T-helper 1 cell treated with Interleukin-12 subunit alpha and Interleukin-12 subunit beta and Interleukin-4 antibody, amounts not matched to agents 30 μg/mL and 1 μg/mL, for 36 hours (primary cell): ENCODE results near the gene IFITM5.
A peak's percentile ranks its signal among the peaks of the same experiment; 100 is the strongest.
"Not testable (repeated sequence)": the region's sequence is repeated elsewhere in the genome, so short reads cannot be mapped to it uniquely, and the experiment has no call there.

Source experiments
- H3K27ac Mint-ChIP-seq: one replicate; pipeline ENCODE4 v1.8.0; 2021; ENCODE audit warnings: mild to moderate bottlenecking, mixed read lengths
- H3K27me3 Mint-ChIP-seq: one replicate; pipeline ENCODE4 v1.8.0; 2021; ENCODE audit warnings: low read depth, mixed read lengths
- H3K36me3 Mint-ChIP-seq: one replicate; pipeline ENCODE4 v1.8.0; 2021; ENCODE audit warnings: low read depth, mixed read lengths
- H3K4me1 Mint-ChIP-seq: one replicate; pipeline ENCODE4 v1.8.0; 2021; ENCODE audit warnings: low read depth, mixed read lengths
- H3K4me3 Mint-ChIP-seq: one replicate; pipeline ENCODE4 v1.8.0; 2021; ENCODE audit warnings: mild to moderate bottlenecking, moderate library complexity, mixed read lengths
- H3K9me3 Mint-ChIP-seq: one replicate; pipeline ENCODE4 v1.8.0; 2021; ENCODE audit warnings: mixed read lengths

Gene IFITM5

GRCh38 chr11:288478-289397 lies 10.6 kb downstream of the IFITM5 start, which contains the start of gene PGGHG:
Gene PGGHG (plus strand): TSS chr11:289126. CDS start chr11:289817, 691 bp downstream.
- Mint-ChIP-seq H3K4me3 (peak within 1 kb of the TSS; percentile 98), H3K27ac (peak within 1 kb of the TSS; percentile 97), H3K9me3 (no peaks in the 10 kb centered on the region), H3K27me3 (peaks cover 9% of the 10 kb centered on the region), H3K4me1 (peaks cover 21% of the 10 kb centered on the region), H3K36me3 (peaks cover 16% of the 10 kb centered on the region)

DNA sequence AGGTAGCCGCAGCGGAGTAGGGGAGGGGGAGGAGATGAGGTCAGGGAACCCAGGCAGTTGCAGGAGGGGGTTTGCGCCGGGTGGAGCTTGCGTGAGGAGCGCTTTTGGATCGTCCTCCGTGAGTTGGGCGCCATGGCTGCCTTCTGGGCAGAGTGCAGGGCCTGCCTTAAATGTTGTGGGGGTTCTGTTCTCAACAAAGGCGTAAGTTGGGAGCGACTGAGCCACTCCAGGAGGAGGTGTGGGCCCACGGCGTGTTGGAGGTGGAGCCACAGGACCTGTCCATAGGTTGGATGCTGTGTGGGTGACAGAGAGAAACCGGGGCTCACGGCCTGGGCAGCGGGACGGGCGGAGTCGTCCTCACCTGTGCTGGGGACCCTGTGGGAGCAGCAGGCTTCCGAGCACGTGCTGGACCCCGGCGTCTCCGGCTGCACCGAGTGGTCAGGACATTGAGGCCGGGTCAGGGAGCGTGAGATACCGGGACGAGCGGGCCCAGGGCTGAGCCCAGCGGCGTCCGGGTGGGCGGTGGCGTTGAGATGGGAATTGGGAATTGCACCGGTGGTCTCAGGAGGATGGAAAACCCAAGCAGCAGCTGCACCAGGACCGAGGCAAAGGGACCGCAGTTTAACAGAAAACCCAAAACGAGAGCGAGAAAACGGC lies 11.4 kb downstream of the IFITM5 start:
- Mint-ChIP-seq H3K27me3 (peaks cover 11% of the 10 kb centered on the region), H3K27ac (peak overlapping the region; percentile 97), H3K4me3 (peak overlapping the region; percentile 98), H3K9me3 (no peaks in the 10 kb centered on the region), H3K36me3 (peaks cover 21% of the 10 kb centered on the region), H3K4me1 (peaks cover 26% of the 10 kb centered on the region)

DNA sequence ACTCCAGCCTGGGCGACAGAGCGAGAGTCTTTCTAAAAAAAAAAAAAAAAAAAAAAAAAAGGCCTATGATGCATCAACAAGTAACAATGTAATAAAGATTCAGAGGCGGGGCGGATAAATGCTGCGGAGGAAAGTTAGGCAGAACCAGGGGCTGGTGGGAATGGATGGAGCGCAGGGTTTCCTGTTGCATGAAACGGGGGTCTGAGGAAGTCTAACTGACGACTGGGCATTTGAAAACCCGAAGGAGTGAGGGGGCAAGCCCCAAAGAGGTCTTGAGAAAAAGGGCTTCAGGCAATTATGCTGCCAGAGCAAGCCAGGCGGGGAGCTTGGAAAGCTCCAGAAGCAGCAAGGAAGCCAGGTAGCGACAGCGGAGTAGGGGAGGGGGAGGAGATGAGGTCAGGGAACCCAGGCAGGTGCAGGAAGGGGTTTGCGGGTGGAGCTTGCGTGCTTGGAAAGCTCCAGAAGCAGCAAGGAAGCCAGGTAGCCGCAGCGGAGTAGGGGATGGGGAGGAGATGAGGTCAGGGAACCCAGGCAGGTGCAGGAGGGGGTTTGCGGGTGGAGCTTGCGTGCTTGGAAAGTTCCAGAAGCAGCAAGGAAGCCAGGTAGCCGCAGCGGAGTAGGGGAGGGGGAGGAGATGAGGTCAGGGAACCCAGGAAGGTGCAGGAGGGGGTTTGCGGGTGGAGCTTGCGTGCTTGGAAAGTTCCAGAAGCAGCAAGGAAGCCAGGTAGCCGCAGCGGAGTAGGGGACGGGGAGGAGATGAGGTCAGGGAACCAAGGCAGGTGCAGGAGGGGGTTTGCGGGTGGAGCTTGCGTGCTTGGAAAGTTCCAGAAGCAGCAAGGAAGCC lies 12.1 kb downstream of the IFITM5 start:
- Mint-ChIP-seq H3K4me1 (peaks cover 34% of the 10 kb centered on the region), H3K27ac (peak overlapping the region; percentile 97)

DNA sequence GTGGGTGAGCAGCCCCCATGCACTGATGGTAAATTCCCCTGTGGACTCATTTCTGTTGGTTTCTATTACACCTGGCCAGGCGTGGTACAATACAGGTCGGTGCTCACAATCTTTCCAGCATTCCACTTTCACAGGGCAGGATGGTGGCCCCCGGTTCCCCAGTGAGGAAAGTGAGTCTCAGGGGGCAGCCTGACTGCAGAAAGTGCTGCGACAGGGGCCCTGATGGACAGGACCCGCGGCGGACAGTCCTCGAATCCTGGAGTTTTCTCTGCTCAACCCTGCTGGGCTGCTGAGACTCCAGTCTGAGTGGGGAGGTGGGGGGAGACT lies 13.5 kb downstream of the IFITM5 start:
- Mint-ChIP-seq H3K9me3 (no peaks in the 10 kb centered on the region), H3K36me3 (peaks cover 31% of the 10 kb centered on the region), H3K27ac (no peak overlapping the region), H3K4me3 (no peak overlapping the region), H3K27me3 (peaks cover 29% of the 10 kb centered on the region), H3K4me1 (peaks cover 37% of the 10 kb centered on the region)

More for the DNA sequence above, 12.1 kb downstream of the IFITM5 start:
- Mint-ChIP-seq H3K4me3 (peak overlapping the region; percentile 98), H3K36me3 (peaks cover 29% of the 10 kb centered on the region), H3K27me3 (peaks cover 18% of the 10 kb centered on the region)
- H3K9me3 Mint-ChIP-seq = not testable (repeated sequence)

DNA sequence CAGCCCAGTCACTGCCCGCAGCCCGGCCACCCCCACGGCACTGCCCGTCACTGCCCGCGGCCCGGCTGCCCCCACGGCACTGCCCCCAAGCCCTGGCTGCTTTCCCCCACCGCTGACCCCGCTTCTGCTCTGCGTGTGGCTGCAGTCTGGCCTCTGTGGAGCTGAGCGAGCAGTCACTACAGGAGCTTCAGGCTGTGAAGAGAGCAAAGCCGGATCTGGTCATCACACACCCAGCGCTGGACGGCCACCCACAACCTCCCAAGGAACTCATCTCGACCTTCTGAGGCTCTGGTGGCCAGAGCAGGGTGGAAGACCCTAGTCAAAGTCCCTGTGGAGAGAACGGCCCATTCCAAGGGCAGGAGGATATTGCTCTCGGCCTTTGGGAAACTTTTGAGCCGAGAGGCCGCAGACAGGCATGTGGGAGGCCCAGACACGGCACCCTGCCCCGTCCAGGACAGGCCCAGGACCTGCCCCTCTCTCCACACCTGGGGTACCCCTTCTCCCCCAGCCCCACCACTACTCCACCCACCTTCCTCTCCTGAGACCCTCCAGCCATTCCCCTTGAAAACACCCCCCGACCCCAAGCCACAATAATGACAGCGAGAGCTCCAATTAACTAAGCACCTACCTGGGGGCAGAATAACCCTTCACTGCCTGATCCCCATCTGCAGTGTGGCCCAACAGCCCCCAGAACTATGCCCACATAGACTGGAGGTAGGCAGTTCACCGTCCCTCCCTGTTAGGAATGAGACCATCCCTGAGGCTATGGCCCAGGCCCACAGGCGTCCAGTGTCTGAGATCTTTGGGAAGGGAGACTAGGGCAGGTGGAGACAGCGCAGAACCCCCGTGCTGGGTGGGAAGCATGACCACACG lies 14.1 kb downstream of the IFITM5 start:
- H3K9me3 Mint-ChIP-seq = no peaks in the 10 kb centered on the region
- peak overlapping the region; percentile 3 for H3K27ac Mint-ChIP-seq
- peaks cover 29% of the 10 kb centered on the region for H3K27me3 Mint-ChIP-seq
- H3K36me3 Mint-ChIP-seq = peaks cover 32% of the 10 kb centered on the region
- H3K4me1 Mint-ChIP-seq = peaks cover 38% of the 10 kb centered on the region
- no peak overlapping the region for H3K4me3 Mint-ChIP-seq

DNA sequence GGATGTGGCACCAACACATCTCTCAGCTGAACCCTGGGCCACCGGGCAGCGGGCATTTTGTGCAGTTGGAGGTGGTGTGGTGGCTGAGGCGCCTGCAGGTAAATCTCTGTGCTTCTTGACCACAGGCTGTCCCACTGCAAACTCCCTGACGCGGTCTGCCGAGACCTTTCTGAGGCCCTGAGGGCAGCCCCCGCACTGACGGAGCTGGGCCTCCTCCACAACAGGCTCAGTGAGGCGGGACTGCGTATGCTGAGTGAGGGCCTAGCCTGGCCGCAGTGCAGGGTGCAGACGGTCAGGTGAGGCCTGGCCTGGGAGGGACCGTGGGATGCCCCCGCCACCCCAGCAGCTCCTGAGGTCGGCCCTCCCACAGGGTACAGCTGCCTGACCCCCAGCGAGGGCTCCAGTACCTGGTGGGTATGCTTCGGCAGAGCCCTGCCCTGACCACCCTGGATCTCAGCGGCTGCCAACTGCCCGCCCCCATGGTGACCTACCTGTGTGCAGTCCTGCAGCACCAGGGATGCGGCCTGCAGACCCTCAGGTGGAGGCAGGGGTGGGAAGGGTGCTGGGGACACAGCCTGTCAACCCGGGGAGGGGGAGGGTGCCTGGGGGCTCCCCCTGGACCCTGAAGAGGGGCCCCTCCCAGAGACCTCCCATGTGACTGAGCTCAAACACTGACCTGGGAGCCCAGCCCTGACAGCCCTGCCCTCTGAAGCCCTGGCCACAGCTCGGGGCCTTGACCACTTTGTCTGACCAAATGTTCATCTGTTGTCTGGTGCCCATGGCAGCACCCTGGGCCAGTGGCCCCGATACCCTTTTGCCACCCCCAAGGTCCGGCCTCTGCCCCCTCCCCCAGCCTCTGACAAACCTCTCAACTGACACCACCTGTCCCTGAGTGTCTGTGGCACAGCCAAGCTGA lies 15.0 kb downstream of the IFITM5 start:
- Mint-ChIP-seq H3K4me1 (peaks cover 38% of the 10 kb centered on the region), H3K27me3 (peaks cover 29% of the 10 kb centered on the region), H3K9me3 (no peaks in the 10 kb centered on the region), H3K27ac (no peak overlapping the region), H3K36me3 (peaks cover 32% of the 10 kb centered on the region), H3K4me3 (no peak overlapping the region)

DNA sequence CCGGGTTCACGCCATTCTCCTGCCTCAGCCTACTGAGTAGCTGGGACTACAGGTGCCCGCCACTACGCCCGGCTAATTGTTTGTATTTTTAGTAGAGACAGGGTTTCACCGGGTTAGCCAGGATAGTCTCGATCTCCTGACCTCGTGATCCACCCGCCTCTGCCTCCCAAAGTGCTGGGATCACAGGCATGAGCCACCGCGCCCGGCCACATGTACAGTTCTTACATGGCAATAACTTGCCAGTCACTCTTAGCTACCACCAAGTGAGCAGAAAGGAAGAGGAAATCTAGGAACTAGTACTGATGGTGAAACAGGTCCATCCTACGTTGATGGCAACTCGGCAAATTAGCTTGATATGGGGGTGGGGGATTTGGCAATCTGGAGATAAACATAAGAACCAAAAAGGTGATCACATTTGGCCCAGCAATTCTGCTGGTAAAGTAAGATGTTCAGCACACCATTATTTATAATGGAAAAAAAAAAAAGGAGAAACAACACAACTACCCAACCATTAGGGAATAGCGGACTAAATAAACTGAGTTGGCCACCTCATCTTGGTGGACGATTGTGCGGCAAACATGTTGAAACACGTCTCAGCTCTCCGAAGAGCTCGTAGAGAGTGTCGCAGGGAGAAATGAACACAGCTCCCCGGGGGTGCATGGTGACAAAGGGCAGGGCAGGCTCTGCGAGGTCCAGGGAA lies 15.8 kb downstream of the IFITM5 start:
- Mint-ChIP-seq H3K27me3 (peaks cover 32% of the 10 kb centered on the region), H3K9me3 (no peaks in the 10 kb centered on the region), H3K36me3 (peaks cover 34% of the 10 kb centered on the region), H3K4me1 (peaks cover 40% of the 10 kb centered on the region), H3K27ac (peak overlapping the region; percentile 11), H3K4me3 (peak overlapping the region; percentile 66)

- peak overlapping the region; percentile 87 for H3K4me3 Mint-ChIP-seq
- H3K27me3 Mint-ChIP-seq = peaks cover 34% of the 10 kb centered on the region
- H3K36me3 Mint-ChIP-seq = peaks cover 37% of the 10 kb centered on the region
- peak overlapping the region; percentile 62 for H3K27ac Mint-ChIP-seq
- H3K4me1 Mint-ChIP-seq = peaks cover 45% of the 10 kb centered on the region
- H3K9me3 Mint-ChIP-seq = no peaks in the 10 kb centered on the region
These were observed 16.5 kb downstream of the IFITM5 start for GRCh38 chr11:282630-283360.

GRCh38 chr11:282171-282570 lies 17.2 kb downstream of the IFITM5 start:
- Mint-ChIP-seq H3K36me3 (peaks cover 40% of the 10 kb centered on the region), H3K4me3 (peak overlapping the region; percentile 87), H3K27ac (peak overlapping the region; percentile 62), H3K27me3 (peaks cover 37% of the 10 kb centered on the region), H3K4me1 (peaks cover 45% of the 10 kb centered on the region), H3K9me3 (no peaks in the 10 kb centered on the region)

GRCh38 chr11:281486-282161 lies 17.7 kb downstream of the IFITM5 start:
- H3K4me1 Mint-ChIP-seq = peaks cover 43% of the 10 kb centered on the region

DNA sequence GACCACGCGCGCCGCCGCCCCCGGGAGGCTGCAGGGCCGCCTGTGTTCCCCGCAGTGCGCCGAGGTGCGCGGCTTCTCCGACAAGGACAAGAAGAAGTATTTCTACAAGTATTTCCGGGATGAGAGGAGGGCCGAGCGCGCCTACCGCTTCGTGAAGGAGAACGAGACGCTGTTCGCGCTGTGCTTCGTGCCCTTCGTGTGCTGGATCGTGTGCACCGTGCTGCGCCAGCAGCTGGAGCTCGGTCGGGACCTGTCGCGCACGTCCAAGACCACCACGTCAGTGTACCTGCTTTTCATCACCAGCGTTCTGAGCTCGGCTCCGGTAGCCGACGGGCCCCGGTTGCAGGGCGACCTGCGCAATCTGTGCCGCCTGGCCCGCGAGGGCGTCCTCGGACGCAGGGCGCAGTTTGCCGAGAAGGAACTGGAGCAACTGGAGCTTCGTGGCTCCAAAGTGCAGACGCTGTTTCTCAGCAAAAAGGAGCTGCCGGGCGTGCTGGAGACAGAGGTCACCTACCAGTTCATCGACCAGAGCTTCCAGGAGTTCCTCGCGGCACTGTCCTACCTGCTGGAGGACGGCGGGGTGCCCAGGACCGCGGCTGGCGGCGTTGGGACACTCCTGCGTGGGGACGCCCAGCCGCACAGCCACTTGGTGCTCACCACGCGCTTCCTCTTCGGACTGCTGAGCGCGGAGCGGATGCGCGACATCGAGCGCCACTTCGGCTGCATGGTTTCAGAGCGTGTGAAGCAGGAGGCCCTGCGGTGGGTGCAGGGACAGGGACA lies 18.4 kb downstream of the IFITM5 start:
- H3K4me1 Mint-ChIP-seq = peaks cover 43% of the 10 kb centered on the region
- peak overlapping the region; percentile 87 for H3K4me3 Mint-ChIP-seq
- peaks cover 39% of the 10 kb centered on the region for H3K27me3 Mint-ChIP-seq
- H3K9me3 Mint-ChIP-seq = peaks cover 5% of the 10 kb centered on the region
- peak overlapping the region; percentile 68 for H3K27ac Mint-ChIP-seq
- peaks cover 49% of the 10 kb centered on the region for H3K36me3 Mint-ChIP-seq

More at GRCh38 chr11:281486-282161, 17.7 kb downstream of the IFITM5 start:
- Mint-ChIP-seq H3K4me3 (peak overlapping the region; percentile 87), H3K9me3 (peaks cover 3% of the 10 kb centered on the region), H3K27me3 (peaks cover 37% of the 10 kb centered on the region), H3K36me3 (peaks cover 43% of the 10 kb centered on the region), H3K27ac (peak overlapping the region; percentile 62)
